GM12864 (cell line): Measurements from ENCODE around the gene FAM110A.

Source experiments
- DNase-seq: peaks from one replicate; pipeline ENCODE4 v3.0.0-alpha.2; 2011; ENCODE audit warnings: low read depth
- H3K4me3 ChIP-seq: 2 replicates; pipeline ENCODE4 v1.5.1; 2011; ENCODE audit warnings: mild to moderate bottlenecking, low read depth, low read length, control low read depth
- CTCF ChIP-seq: IDR thresholded peaks from 2 replicates; pipeline ENCODE4 v1.5.1; 2011; ENCODE audit warnings: low read depth, mild to moderate bottlenecking, moderate library complexity, low read length, control low read depth, inconsistent platforms; ENCODE audit errors: missing control alignments

Gene FAM110A

DNA sequence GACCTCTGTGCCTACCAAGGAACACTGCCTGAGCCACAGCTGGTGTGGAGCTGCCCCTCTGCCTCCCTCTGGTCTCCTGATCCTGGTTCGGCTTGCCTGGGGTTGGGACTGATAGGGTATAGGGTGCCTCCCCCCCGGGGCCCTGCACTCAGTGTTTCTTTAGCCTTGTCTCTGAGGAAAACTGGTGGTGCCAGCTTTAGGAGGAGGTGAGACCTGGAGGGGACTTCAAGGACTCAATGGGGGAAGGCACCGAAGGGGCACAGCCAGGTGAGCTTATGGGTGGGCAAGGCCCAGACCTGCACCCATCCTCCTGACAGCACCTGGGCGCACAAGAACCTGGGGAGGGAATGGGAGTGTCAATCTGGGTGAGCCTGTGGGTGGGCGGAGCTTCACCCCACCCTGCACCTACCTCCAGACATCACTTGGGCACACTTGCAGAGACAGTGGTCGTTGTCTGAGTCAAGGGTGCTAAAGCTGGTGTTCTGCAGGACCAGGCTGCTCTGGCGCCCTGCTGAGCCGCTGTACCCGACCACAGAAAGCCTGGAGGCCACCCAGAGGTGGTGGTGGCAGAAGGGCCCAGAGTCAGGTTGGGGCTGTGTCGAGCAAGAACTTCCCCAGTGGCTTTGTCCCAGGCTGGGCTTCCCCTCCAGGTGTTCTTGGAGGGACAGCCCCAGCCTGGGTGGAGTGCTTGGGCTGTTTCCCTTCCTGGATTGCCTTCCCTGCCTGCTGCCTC, 40.5 kb downstream of the FAM110A start:
- no peak overlapping the region for H3K4me3 ChIP-seq
- no peak for DNase-seq
- no peak for TF ChIP-seq CTCF

DNA sequence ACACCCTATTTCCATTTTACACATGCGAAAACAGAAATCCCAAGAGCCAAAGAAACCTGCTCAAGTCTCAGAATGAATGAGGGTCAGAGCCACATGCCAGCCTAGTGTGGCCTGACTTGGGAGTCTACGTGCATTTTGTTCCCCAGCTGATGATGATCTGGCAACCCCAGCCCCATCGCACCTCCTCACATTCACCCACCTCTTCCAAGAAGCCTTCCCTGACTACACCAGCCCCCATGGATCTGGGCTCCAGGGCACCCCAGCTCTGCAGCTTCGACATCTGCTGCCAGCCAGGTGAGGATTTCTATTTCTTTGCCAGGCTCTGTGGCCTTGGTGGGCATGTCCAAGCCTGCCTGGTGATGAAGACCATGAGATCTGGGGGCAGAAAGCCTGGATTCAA, 41.6 kb downstream of the FAM110A start:
- DNase-seq: no peak
- TF ChIP-seq CTCF: no peak
- no peak overlapping the region for H3K4me3 ChIP-seq

DNA sequence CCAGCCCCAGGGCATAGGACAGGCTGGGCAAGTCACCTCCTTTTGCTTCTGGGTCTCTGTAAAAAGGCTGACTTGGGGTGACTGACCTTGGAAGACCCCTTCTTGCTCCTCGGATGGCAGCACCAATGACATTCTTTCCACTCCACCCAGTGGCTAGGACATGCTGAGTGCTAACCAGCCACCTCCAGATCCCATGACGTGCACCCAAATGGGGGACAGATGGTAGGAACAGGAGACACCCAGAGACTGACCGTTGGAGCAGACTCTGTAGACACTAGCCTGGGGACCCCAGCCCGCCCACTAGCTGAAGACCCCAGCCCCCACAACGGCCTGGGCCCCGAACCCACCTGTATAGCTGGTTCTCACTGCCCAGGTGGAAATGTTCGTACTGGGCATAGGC, 44.3 kb downstream of the FAM110A start:
- TF ChIP-seq CTCF: no peak
- no peak overlapping the region for H3K4me3 ChIP-seq
- DNase-seq: no peak

DNA sequence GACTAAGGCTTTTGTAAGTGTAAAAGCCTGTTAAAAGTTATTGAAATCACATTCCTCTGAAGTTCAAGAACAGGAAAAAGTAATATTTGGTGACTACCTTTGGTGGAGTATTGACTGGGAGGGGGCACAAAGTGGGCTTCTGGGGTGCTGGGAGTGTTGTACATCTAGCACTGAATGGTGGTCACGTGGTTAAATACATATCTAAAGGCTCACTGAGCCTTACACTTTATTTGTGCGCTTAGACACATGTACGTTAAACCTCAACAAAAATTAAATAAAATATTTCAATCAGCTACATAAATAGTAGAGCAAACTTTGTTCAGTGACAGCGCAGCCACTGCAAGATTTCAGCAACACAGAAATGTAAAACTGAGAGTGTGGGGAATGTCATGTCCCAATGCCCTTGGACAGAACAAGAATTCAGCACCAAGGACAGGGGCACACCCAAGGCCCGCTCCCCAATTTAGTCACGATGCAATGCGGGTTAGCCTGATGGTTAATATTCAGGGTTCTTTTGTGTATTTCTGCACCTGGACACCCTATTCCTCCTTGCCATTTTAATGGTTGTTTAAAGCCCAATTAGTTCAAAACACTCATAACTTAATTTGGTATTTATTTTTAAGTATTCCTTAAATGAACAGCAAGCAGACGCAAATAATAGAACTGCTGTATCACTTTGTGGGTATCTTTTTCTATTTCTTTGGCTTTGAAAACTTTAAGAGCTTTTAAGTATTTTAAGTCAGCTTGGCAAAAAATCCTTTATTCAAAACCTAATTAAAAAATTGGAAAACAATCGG, 45.2 kb downstream of the FAM110A start:
- no peak for DNase-seq

DNA sequence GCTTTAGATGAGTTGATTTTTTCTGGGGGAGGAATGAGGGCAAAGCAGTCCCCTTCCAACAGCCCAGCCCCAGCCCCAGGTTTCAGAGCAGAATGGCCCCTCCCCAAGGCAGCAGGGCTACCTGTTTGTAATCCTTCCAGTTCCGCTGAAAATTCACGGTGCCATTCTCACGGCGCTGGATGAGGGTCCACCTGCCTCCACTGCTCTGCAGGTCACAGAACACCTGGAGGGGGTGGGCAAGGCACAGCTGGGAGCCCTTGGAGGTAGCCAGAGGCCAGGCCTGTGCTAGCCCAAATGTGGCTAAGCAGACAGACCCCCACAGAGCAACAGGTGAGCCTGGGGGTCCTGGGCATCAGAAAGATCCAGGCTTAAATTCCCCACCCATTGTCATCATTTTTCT, 46.1 kb downstream of the FAM110A start:
- H3K4me3 ChIP-seq: no peak overlapping the region
- TF ChIP-seq CTCF: no peak
- DNase-seq: no peak

More for the DNA sequence above, 45.2 kb downstream of the FAM110A start:
- H3K4me3 ChIP-seq: no peak overlapping the region
- no peak for TF ChIP-seq CTCF

GRCh38 chr20:881051-881782, 47.7 kb downstream of the FAM110A start:
- no peak for TF ChIP-seq CTCF
- no peak for DNase-seq
- no peak overlapping the region for H3K4me3 ChIP-seq
